ENCODE results near the gene BRCC3.

DNA sequence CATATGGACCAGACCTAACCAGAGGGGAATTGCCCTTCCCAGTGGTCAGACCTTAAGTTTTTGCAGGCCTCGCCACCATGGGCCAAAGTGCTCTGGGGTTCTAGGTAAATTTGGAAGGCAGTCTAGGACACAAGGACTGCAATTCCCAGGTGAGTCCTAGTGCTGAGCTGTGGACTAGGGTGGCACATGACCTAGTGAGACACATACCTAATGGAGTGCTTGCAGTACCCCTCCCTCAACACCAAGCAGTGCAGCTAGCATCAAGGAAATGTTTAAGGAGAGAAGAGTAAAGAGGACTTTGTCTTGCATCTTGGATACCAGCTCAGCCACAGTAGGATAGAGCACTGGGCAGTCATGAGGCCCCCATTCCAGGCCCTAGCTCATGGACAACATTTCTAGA lies 60.8 kb downstream of the BRCC3 start:
- TF ChIP-seq ZFP3 (CRISPR knock-in tag; IDR thresholded peaks at IDR 0.05) (no peak), PPARA (CRISPR knock-in tag; IDR thresholded peaks at IDR 0.05; ENCODE audit: borderline replicate concordance) (no peak), TOX (CRISPR knock-in tag; IDR thresholded peaks at IDR 0.05; ENCODE audit: borderline replicate concordance) (no peak), ESRRG (CRISPR knock-in tag; IDR thresholded peaks at IDR 0.05) (no peak), BACH2 (CRISPR knock-in tag; IDR thresholded peaks at IDR 0.05; ENCODE audit: borderline replicate concordance) (no peak), RARB (CRISPR knock-in tag; IDR thresholded peaks at IDR 0.05) (no peak)
- TF ChIP-seq, protein P1, sequence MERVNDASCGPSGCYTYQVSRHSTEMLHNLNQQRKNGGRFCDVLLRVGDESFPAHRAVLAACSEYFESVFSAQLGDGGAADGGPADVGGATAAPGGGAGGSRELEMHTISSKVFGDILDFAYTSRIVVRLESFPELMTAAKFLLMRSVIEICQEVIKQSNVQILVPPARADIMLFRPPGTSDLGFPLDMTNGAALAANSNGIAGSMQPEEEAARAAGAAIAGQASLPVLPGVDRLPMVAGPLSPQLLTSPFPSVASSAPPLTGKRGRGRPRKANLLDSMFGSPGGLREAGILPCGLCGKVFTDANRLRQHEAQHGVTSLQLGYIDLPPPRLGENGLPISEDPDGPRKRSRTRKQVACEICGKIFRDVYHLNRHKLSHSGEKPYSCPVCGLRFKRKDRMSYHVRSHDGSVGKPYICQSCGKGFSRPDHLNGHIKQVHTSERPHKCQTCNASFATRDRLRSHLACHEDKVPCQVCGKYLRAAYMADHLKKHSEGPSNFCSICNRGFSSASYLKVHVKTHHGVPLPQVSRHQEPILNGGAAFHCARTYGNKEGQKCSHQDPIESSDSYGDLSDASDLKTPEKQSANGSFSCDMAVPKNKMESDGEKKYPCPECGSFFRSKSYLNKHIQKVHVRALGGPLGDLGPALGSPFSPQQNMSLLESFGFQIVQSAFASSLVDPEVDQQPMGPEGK (CRISPR knock-in tag; IDR thresholded peaks at IDR 0.05; ENCODE audit: borderline replicate concordance): no peak
